GM23248 (cell line): ENCODE measurements around the gene SCAI.

Experiments used
- EZH2 ChIP-seq: fragments of 200-600 bp; sonication (generic); IDR thresholded peaks from 2 replicates; pipeline ENCODE4 v1.6.1; 2018; ENCODE audit warnings: antibody characterized with exemption, mild to moderate bottlenecking; ENCODE audit not compliant: insufficient read depth, poor library complexity, severe bottlenecking
- EZH2phosphoT487 ChIP-seq: fragments of 200-600 bp; sonication (generic); IDR thresholded peaks from 2 replicates; pipeline ENCODE4 v1.6.1; 2018; ENCODE audit warnings: antibody characterized with exemption, moderate library complexity, mild to moderate bottlenecking, low read depth; ENCODE audit not compliant: insufficient read depth

DNA sequence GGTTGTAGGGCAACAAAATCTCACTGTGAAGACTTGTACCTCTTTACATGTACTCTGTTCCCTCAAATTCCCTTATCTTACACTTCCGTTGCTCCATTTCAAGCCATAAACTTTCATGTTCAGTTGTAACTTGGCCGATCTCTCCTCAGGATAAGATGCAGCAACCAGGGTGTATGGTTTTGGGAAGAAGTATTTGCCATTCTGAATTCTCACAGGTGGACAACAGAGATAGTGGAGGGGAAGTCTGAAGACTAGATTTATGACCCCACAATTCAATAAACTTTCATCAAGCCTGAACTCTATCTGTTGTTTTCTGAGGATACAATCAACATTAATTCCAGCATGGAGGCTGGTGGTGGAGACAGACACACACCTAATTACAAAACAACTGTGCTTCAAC is 229.9 kb downstream of the SCAI start:
- no peak for TF ChIP-seq EZH2phosphoT487
- no peak for TF ChIP-seq EZH2
